PC-3 (cell line): ENCODE results near the gene MAMDC2. TPM values are rescaled to one million over a fixed set of nuclear protein-coding genes. Genes with fewer than 3 reads are reported as not detected.

Source experiments
- ATAC-seq: fragments of 200-7000 bp; cut with Tn5 transposase; 2 replicates; pipeline ENCODE4 v1.9.1; 2020; ENCODE audit warnings: mild to moderate bottlenecking, moderate library complexity
- BruUV-seq: library from RNA; stranded (reverse); fragments of 400-500 nt; replicated peaks from 2 replicates; lab custom pipeline; 2021; lab: Mats Ljungman, UMichigan
- CTCF ChIA-PET: fragments of 300-600 bp; sonication (Branson Sonifier 250); formaldehyde crosslinking; loops from one replicate; lab custom pipeline; 2022; ENCODE audit warnings: antibody characterized with exemption; lab: Charles Lee
- POLR2A ChIA-PET: fragments of 300-600 bp; sonication (Branson Sonifier 250); formaldehyde crosslinking; loops from one replicate; lab custom pipeline; 2022; ENCODE audit warnings: antibody characterized with exemption; ENCODE audit not compliant: unreplicated experiment; lab: Charles Lee
- DNase-seq: peaks from one replicate; pipeline ENCODE4 v3.0.0-alpha.2; 2015
- H2AFZ ChIP-seq: fragments of 300-600 bp; sonication (generic); 2 replicates; pipeline ENCODE4 v1.6.0; 2016; ENCODE audit warnings: antibody characterized with exemption, low read length
- H3F3A ChIP-seq: fragments of 300-600 bp; sonication (generic); one replicate; pipeline ENCODE4 v1.6.0; 2017; ENCODE audit warnings: antibody characterized with exemption, low read length, control low read depth, mild to moderate bottlenecking; ENCODE audit not compliant: unreplicated experiment
- H3K27ac ChIP-seq: fragments of 300-600 bp; sonication (generic); 2 replicates; pipeline ENCODE4 v1.5.1; 2016; ENCODE audit warnings: mild to moderate bottlenecking, low read length
- H3K27me3 ChIP-seq: fragments of 300-600 bp; sonication (generic); 2 replicates; pipeline ENCODE4 v1.6.1; 2016; ENCODE audit warnings: low read length, mixed read lengths
- H3K36me3 ChIP-seq: fragments of 300-600 bp; sonication (generic); 2 replicates; pipeline ENCODE4 v1.6.1; 2016; ENCODE audit warnings: low read depth, mixed run types, low read length, mixed read lengths
- H3K4me1 ChIP-seq: fragments of 300-600 bp; sonication (generic); 2 replicates; pipeline ENCODE4 v1.5.1; 2016; ENCODE audit warnings: low read length; ENCODE audit not compliant: insufficient read depth
- H3K4me2 ChIP-seq: fragments of 300-600 bp; sonication (generic); 2 replicates; pipeline ENCODE4 v1.6.0; 2016; ENCODE audit warnings: low read length
- H3K4me3 ChIP-seq: fragments of 300-600 bp; sonication (generic); 2 replicates; pipeline ENCODE4 v1.5.1; 2016; ENCODE audit warnings: mild to moderate bottlenecking, low read length, mixed read lengths
- H3K79me2 ChIP-seq: fragments of 300-600 bp; sonication (generic); 2 replicates; pipeline ENCODE4 v1.6.1; 2017; ENCODE audit warnings: low read length, mixed read lengths
- H3K9ac ChIP-seq: fragments of 300-600 bp; sonication (generic); 2 replicates; pipeline ENCODE4 v1.6.0; 2016; ENCODE audit warnings: mild to moderate bottlenecking, low read length
- H3K9me2 ChIP-seq: fragments of 300-600 bp; sonication (generic); replicated peaks from 2 replicates; pipeline ENCODE4 v1.6.1; 2016; ENCODE audit warnings: mixed run types, low read length, mixed read lengths
- H3K9me3 ChIP-seq: fragments of 300-600 bp; sonication (generic); 2 replicates; pipeline ENCODE4 v1.6.1; 2016; ENCODE audit warnings: low read length, mixed read lengths
- H4K20me1 ChIP-seq: fragments of 300-600 bp; sonication (generic); 2 replicates; pipeline ENCODE4 v1.6.1; 2016; ENCODE audit warnings: low read length, mixed read lengths
- EZH2 ChIP-seq: fragments of 300-600 bp; sonication (generic); IDR thresholded peaks from one replicate; pipeline ENCODE4 v1.6.1; 2017; ENCODE audit warnings: antibody characterized with exemption, mild to moderate bottlenecking, low read length; ENCODE audit not compliant: unreplicated experiment
- EZH2phosphoT487 ChIP-seq: fragments of 300-600 bp; sonication (generic); IDR thresholded peaks from 2 replicates; pipeline ENCODE4 v1.6.1; 2018; ENCODE audit warnings: mild to moderate bottlenecking, antibody characterized with exemption, low read length, borderline replicate concordance
- intact Hi-C: fragments of 100-400 bp; cut with micrococcal nuclease; formaldehyde crosslinking; loops from 2 replicates; pipeline ENCODE4 v1.9.0; 2023
- total RNA-seq: library from RNA; depleted of rRNA; stranded (reverse); fragments of >200 nt; gene quantifications from 2 replicates; pipeline ENCODE4 v1.2.3, GENCODE V29; 2014
- TF ChIP-seq, protein P1 (sequence below): fragments of 300-600 bp; sonication (generic); conservative IDR thresholded peaks from 2 replicates; pipeline ENCODE4 v1.5.1; 2017; ENCODE audit warnings: antibody characterized with exemption, low read depth, mild to moderate bottlenecking, low read length

Gene MAMDC2
- total RNA-seq, 1 experiment from 2014 or later, result not detected

DNA sequence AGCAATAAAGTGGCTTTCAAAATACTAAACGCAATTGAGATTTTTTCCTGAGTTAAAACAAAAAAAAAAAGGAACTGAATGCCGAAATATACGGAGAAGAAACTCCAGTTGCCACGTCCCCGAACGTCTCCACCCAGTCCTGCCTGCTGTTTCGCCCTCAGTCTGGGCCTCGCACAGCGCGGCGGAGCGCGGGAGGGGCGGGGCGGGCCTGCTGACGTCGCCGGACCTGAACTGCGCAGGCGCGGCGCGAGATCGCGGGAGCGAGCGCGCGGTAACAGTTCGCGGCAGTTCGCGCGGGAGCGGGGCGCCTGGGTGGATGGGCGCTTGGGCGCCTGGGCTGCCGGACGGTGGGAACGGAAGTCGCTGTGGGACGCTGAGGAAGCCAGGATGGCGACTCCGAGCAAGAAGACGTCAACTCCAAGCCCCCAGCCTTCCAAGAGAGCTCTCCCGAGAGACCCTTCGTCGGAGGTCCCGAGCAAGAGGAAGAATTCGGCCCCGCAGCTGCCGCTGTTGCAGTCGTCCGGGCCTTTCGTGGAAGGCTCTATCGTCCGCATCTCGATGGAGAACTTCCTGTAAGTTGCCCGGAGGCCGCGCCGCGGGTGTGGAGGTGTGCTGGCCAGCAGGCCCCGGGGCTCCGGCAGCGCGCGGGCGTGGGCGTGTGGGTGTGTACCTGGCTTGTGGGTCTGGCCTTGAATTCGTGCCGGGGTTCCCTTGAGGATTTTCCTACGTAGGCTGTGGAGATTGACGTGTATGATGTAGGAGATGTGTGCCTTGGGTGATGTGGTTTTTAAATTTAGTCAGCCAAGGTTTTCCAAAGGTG is 215.3 kb downstream of the MAMDC2 start, which contains the start of gene SMC5:
Gene SMC5, plus strand, starts transcription at position 287 of the 820 bp plus-strand sequence. Its CDS starts 101 bp downstream, at position 388.
- peaks cover 69% of the 10 kb centered on the region for H3K79me2 ChIP-seq
- peaks cover 47% of the 10 kb centered on the region for H4K20me1 ChIP-seq
- H3K36me3 ChIP-seq, result peaks cover 23% of the 10 kb centered on the region
- peak within 1 kb of the TSS; percentile 97 for H3K4me3 ChIP-seq
- no peaks in the 10 kb centered on the region for H3K9me2 ChIP-seq
- H3K9ac ChIP-seq, result peak within 1 kb of the TSS; percentile 97
- H3K27me3 ChIP-seq, result no peaks in the 10 kb centered on the region
- H3K9me3 ChIP-seq, result no peaks in the 10 kb centered on the region
- peak within 1 kb of the TSS; percentile 95 for H3K4me2 ChIP-seq
- peak within 1 kb of the TSS; percentile 95 for H3K27ac ChIP-seq
- no peaks in the 10 kb centered on the region for H3F3A ChIP-seq
- peak; percentile 64 for ATAC-seq
- peak within 1 kb of the TSS; percentile 82 for H2AFZ ChIP-seq
- TF ChIP-seq EZH2 (no peak), EZH2phosphoT487 (0 out of 2 replicates have a peak, but pooled peaks have one; percentile 33)
- TF ChIP-seq, protein P1, sequence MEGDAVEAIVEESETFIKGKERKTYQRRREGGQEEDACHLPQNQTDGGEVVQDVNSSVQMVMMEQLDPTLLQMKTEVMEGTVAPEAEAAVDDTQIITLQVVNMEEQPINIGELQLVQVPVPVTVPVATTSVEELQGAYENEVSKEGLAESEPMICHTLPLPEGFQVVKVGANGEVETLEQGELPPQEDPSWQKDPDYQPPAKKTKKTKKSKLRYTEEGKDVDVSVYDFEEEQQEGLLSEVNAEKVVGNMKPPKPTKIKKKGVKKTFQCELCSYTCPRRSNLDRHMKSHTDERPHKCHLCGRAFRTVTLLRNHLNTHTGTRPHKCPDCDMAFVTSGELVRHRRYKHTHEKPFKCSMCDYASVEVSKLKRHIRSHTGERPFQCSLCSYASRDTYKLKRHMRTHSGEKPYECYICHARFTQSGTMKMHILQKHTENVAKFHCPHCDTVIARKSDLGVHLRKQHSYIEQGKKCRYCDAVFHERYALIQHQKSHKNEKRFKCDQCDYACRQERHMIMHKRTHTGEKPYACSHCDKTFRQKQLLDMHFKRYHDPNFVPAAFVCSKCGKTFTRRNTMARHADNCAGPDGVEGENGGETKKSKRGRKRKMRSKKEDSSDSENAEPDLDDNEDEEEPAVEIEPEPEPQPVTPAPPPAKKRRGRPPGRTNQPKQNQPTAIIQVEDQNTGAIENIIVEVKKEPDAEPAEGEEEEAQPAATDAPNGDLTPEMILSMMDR, result no peak
- ChIA-PET POLR2A (no interaction called here), CTCF (no interaction called here)
- BruUV-seq, result no TSS peak
- peak; percentile 82 for DNase-seq
- intact Hi-C loops, result loop anchor here (5.0 kb wide), 3 partner anchors 38 to 163 kb away; no protein-coding TSS in a partner anchor
- peaks cover 67% of the 10 kb centered on the region for H3K4me1 ChIP-seq

DNA sequence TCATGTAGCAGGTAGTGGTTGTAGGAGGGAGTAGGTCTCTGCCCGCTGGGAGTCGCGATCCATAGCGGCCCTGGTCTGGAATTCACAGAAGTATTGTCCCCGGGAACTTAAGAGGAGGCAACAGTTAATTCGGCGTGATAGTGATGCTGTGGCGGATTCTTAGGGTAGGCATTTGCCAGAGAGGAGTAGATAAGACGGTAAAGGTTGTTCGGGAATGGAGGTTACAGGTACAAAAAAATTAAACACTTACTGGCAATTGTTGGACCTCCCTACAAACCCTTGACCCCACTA is 215.8 kb downstream of the MAMDC2 start:
- intact Hi-C loops, result loop anchor here (5.0 kb wide), 3 partner anchors 38 to 163 kb away; no protein-coding TSS in a partner anchor
- peak overlapping the region; percentile 95 for H3K4me2 ChIP-seq
- no peaks in the 10 kb centered on the region for H3K9me3 ChIP-seq
- H3K4me3 ChIP-seq, result peak overlapping the region; percentile 97
- H4K20me1 ChIP-seq, result peaks cover 52% of the 10 kb centered on the region
- H3F3A ChIP-seq, result no peaks in the 10 kb centered on the region
- H3K9ac ChIP-seq, result peak overlapping the region; percentile 97
- BruUV-seq, result TSS peak; percentile 56
- H3K4me1 ChIP-seq, result peaks cover 67% of the 10 kb centered on the region
- peaks cover 27% of the 10 kb centered on the region for H3K36me3 ChIP-seq
- H3K9me2 ChIP-seq, result no peaks in the 10 kb centered on the region
- POLR2A ChIA-PET, result no interaction called here
- CTCF ChIA-PET, result no interaction called here
- H3K79me2 ChIP-seq, result peaks cover 75% of the 10 kb centered on the region
- TF ChIP-seq, protein P1, result no peak
- no peak for TF ChIP-seq EZH2
- peak overlapping the region; percentile 95 for H3K27ac ChIP-seq
- no peak for DNase-seq
- no peak; the same call in 1 of the 2 replicates for ATAC-seq
- H2AFZ ChIP-seq, result peak overlapping the region; percentile 80; the same call in 1 of the 2 replicates
- H3K27me3 ChIP-seq, result no peaks in the 10 kb centered on the region

- Histone ChIP-seq H3K9me3 (no peaks in the 10 kb centered on the region), H3K4me3 (peak overlapping the region; percentile 97), H3K9ac (peak overlapping the region; percentile 97), H3K9me2 (no peaks in the 10 kb centered on the region), H4K20me1 (peaks cover 54% of the 10 kb centered on the region), H3K36me3 (peaks cover 33% of the 10 kb centered on the region), H3K27ac (peak overlapping the region; percentile 95), H2AFZ (no peak overlapping the region), H3F3A (no peaks in the 10 kb centered on the region), H3K4me2 (peak overlapping the region; percentile 95), H3K4me1 (peaks cover 67% of the 10 kb centered on the region), H3K79me2 (peaks cover 75% of the 10 kb centered on the region), H3K27me3 (no peaks in the 10 kb centered on the region)
- intact Hi-C loops, result no loop called here
- no peak for ATAC-seq
- BruUV-seq, result no TSS peak
- DNase-seq, result peak; percentile 4
- POLR2A ChIA-PET, result no interaction called here
- CTCF ChIA-PET, result no interaction called here
- TF ChIP-seq, protein P1, result no peak
- TF ChIP-seq EZH2 (no peak), EZH2phosphoT487 (no peak)
Observed at GRCh38 chr9:70260007-70260443, 216.4 kb downstream of the MAMDC2 start.
